MG63 (cell line): ENCODE results near the gene IP6K1. TPM values are rescaled to one million over a fixed set of nuclear protein-coding genes. Genes with fewer than 3 reads are reported as not detected.
"Not testable (repeated sequence)": the region's sequence is repeated elsewhere in the genome, so short reads cannot be mapped to it uniquely, and the experiment has no call there.

Experiments
- DNase-seq: peaks from one replicate; pipeline ENCODE4 v3.0.0-alpha.2; 2020
- H3K27me3 ChIP-seq: fragments of 250-450 bp; sonication (Bioruptor Pico); 2 replicates; pipeline ENCODE4 v1.5.1; 2020; ENCODE audit warnings: mild to moderate bottlenecking, moderate library complexity
- H3K36me3 ChIP-seq: fragments of 250-450 bp; sonication (Bioruptor Pico); 2 replicates; pipeline ENCODE4 v1.5.1; 2020; ENCODE audit warnings: mild to moderate bottlenecking, moderate library complexity
- H3K4me3 ChIP-seq: fragments of 250-450 bp; sonication (Bioruptor Pico); 2 replicates; pipeline ENCODE4 v1.5.1; 2020; ENCODE audit warnings: mild to moderate bottlenecking, moderate library complexity
- H3K9me3 ChIP-seq: fragments of 250-450 bp; sonication (Bioruptor Pico); 2 replicates; pipeline ENCODE4 v1.5.1; 2020; ENCODE audit warnings: mild to moderate bottlenecking, moderate library complexity
- total RNA-seq: library from RNA; depleted of rRNA; stranded (reverse); fragments of >200 nt; shearing (Covaris generic); gene quantifications from 2 replicates; pipeline ENCODE4 v1.2.3, GENCODE V29; 2014; ENCODE audit warnings: low replicate concordance

The IP6K1 gene
- total RNA-seq, 1 experiment from 2014 or later = 19.5 TPM

GRCh38 chr3:49748874-49749273 lies 37.5 kb downstream of the IP6K1 start:
- H3K9me3 ChIP-seq, H3K4me3 ChIP-seq, DNase-seq, H3K27me3 ChIP-seq, H3K36me3 ChIP-seq: not testable (repeated sequence)

GRCh38 chr3:49747792-49748480 lies 38.4 kb downstream of the IP6K1 start:
- DNase-seq = no peak
- Histone ChIP-seq H3K4me3 (no peak overlapping the region), H3K36me3 (no peaks in the 10 kb centered on the region), H3K27me3 (no peaks in the 10 kb centered on the region), H3K9me3 (no peaks in the 10 kb centered on the region)

GRCh38 chr3:49745986-49746385 lies 40.4 kb downstream of the IP6K1 start:
- Histone ChIP-seq H3K9me3 (no peaks in the 10 kb centered on the region), H3K4me3 (no peak overlapping the region), H3K36me3 (no peaks in the 10 kb centered on the region), H3K27me3 (no peaks in the 10 kb centered on the region)
- DNase-seq = no peak

GRCh38 chr3:49740427-49740826 lies 45.9 kb downstream of the IP6K1 start:
- no peak for DNase-seq
- no peak overlapping the region for H3K4me3 ChIP-seq
- no peaks in the 10 kb centered on the region for H3K9me3 ChIP-seq
- H3K36me3 ChIP-seq = no peaks in the 10 kb centered on the region; the same call in 1 of the 2 replicates
- H3K27me3 ChIP-seq = no peaks in the 10 kb centered on the region

GRCh38 chr3:49738067-49738713 lies 48.2 kb downstream of the IP6K1 start:
- no peaks in the 10 kb centered on the region for H3K9me3 ChIP-seq
- H3K4me3 ChIP-seq = no peak overlapping the region
- no peak for DNase-seq
- H3K27me3 ChIP-seq = no peaks in the 10 kb centered on the region
- no peaks in the 10 kb centered on the region; the same call in none of the 2 replicates for H3K36me3 ChIP-seq

GRCh38 chr3:49734752-49735151 lies 51.6 kb downstream of the IP6K1 start:
- Histone ChIP-seq H3K4me3 (no peak overlapping the region), H3K36me3 (no peaks in the 10 kb centered on the region; the same call in none of the 2 replicates), H3K9me3 (no peaks in the 10 kb centered on the region), H3K27me3 (no peaks in the 10 kb centered on the region)
- DNase-seq = no peak

- Histone ChIP-seq H3K9me3 (no peaks in the 10 kb centered on the region), H3K4me3 (no peak overlapping the region), H3K27me3 (no peaks in the 10 kb centered on the region), H3K36me3 (no peaks in the 10 kb centered on the region; the same call in none of the 2 replicates)
- no peak for DNase-seq
Measured at GRCh38 chr3:49733551-49733950, 52.8 kb downstream of the IP6K1 start.

- Histone ChIP-seq H3K27me3 (no peaks in the 10 kb centered on the region), H3K9me3 (no peaks in the 10 kb centered on the region), H3K4me3 (no peak overlapping the region), H3K36me3 (no peaks in the 10 kb centered on the region; the same call in none of the 2 replicates)
- no peak for DNase-seq
Measured at GRCh38 chr3:49732597-49732996, 53.7 kb downstream of the IP6K1 start.

GRCh38 chr3:49729966-49730609 lies 56.3 kb downstream of the IP6K1 start:
- H3K27me3 ChIP-seq = no peaks in the 10 kb centered on the region
- no peak overlapping the region for H3K4me3 ChIP-seq
- no peak for DNase-seq
- H3K9me3 ChIP-seq = no peaks in the 10 kb centered on the region
- no peaks in the 10 kb centered on the region; the same call in 1 of the 2 replicates for H3K36me3 ChIP-seq

- no peaks in the 10 kb centered on the region for H3K9me3 ChIP-seq
- no peak for DNase-seq
- H3K36me3 ChIP-seq = no peaks in the 10 kb centered on the region
- no peak overlapping the region for H3K4me3 ChIP-seq
- H3K27me3 ChIP-seq = no peaks in the 10 kb centered on the region
Measured at GRCh38 chr3:49727924-49728361, 58.4 kb downstream of the IP6K1 start.

GRCh38 chr3:49727154-49727923 lies 59.0 kb downstream of the IP6K1 start:
- no peaks in the 10 kb centered on the region for H3K27me3 ChIP-seq
- H3K36me3 ChIP-seq = no peaks in the 10 kb centered on the region
- DNase-seq = no peak
- H3K4me3 ChIP-seq = no peak overlapping the region
- H3K9me3 ChIP-seq = no peaks in the 10 kb centered on the region

GRCh38 chr3:49725906-49726681 lies 60.2 kb downstream of the IP6K1 start:
- Histone ChIP-seq H3K36me3 (peaks cover 3% of the 10 kb centered on the region; the same call in 1 of the 2 replicates), H3K27me3 (no peaks in the 10 kb centered on the region), H3K9me3 (no peaks in the 10 kb centered on the region), H3K4me3 (no peak overlapping the region)
- DNase-seq = no peak

- peak overlapping the region; percentile 94 for H3K4me3 ChIP-seq
- DNase-seq = no peak
- H3K9me3 ChIP-seq = no peaks in the 10 kb centered on the region
- peaks cover 3% of the 10 kb centered on the region; the same call in 1 of the 2 replicates for H3K36me3 ChIP-seq
- H3K27me3 ChIP-seq = no peaks in the 10 kb centered on the region
Measured at GRCh38 chr3:49724586-49724985, 61.8 kb downstream of the IP6K1 start.

- H3K27me3 ChIP-seq = no peaks in the 10 kb centered on the region
- peak; percentile 97 for DNase-seq
- H3K4me3 ChIP-seq = peak within 1 kb of the TSS; percentile 94
- H3K9me3 ChIP-seq = no peaks in the 10 kb centered on the region
- peaks cover 3% of the 10 kb centered on the region; the same call in 1 of the 2 replicates for H3K36me3 ChIP-seq
Measured at GRCh38 chr3:49723628-49724551, 62.5 kb downstream of the IP6K1 start, which contains the start of gene GMPPB. GMPPB (minus strand) TSS chr3:49723951; CDS start chr3:49723726, 225 bp downstream.

GRCh38 chr3:49723296-49723627 lies 63.1 kb downstream of the IP6K1 start:
- DNase-seq = peak; percentile 31
- Histone ChIP-seq H3K9me3 (no peaks in the 10 kb centered on the region), H3K4me3 (peak overlapping the region; percentile 94), H3K27me3 (no peaks in the 10 kb centered on the region), H3K36me3 (peaks cover 3% of the 10 kb centered on the region; the same call in 1 of the 2 replicates)
